GM12878 (cell line): ENCODE data around the gene MTA3. TPM values are rescaled to one million over a fixed set of nuclear protein-coding genes. Genes with fewer than 3 reads are reported as not detected.
"Not testable (repeated sequence)": the region's sequence is repeated elsewhere in the genome, so short reads cannot be mapped to it uniquely, and the experiment has no call there.

Source experiments
- ATAC-seq: fragments of 200-7000 bp; cut with Tn5 transposase; 3 replicates; pipeline ENCODE4 v1.9.1; 2020; ENCODE audit warnings: mild to moderate bottlenecking, moderate library complexity
- BruUV-seq: library from RNA; stranded (reverse); fragments of 400-500 nt; replicated peaks from 2 replicates; lab custom pipeline; 2021; lab: Mats Ljungman, UMichigan
- CTCF ChIA-PET: fragments of 300-600 bp; sonication (Branson Sonifier 250); formaldehyde crosslinking; extraction: SDS; loops from one replicate; lab custom pipeline; 2021; ENCODE audit warnings: inconsistent platforms; lab: Yijun Ruan, JAX
- POLR2A ChIA-PET: fragments of 350-600 bp; formaldehyde crosslinking; extraction: SDS; loops from one replicate; lab custom pipeline; 2021; ENCODE audit warnings: inconsistent platforms; lab: Charles Lee
- RAD21 ChIA-PET: fragments of 300-600 bp; sonication (Branson Sonifier 250); formaldehyde crosslinking; loops from one replicate; lab custom pipeline; 2023; ENCODE audit warnings: antibody characterized with exemption; ENCODE audit not compliant: unreplicated experiment; lab: Charles Lee
- SMC1A ChIA-PET: fragments of 300-600 bp; sonication (Branson Sonifier 250); formaldehyde crosslinking; loops from one replicate; lab custom pipeline; 2023; ENCODE audit not compliant: unreplicated experiment, uncharacterized antibody; lab: Charles Lee
- DNase-seq: peaks from one replicate; pipeline ENCODE4 v3.0.0-alpha.2; 2011; ENCODE audit warnings: low read depth, low spot score
- FAIRE-seq: peaks from 3 replicates; lab custom pipeline; 2011; peaks lifted over from hg19 to GRCh38; lab: Jason Lieb, UNC
- H2AFZ ChIP-seq: 2 replicates; pipeline ENCODE4 v1.6.0; 2011; ENCODE audit warnings: low read depth, low read length, control low read depth; ENCODE audit not compliant: control insufficient read depth
- H3K27ac ChIP-seq: 2 replicates; pipeline ENCODE4 v1.5.1; 2011; ENCODE audit warnings: control low read depth; ENCODE audit not compliant: control insufficient read depth, insufficient read depth
- H3K27me3 ChIP-seq, 2 experiments: replicated peaks in 1 of 2; 2 replicates each; pipeline versions ENCODE4 v1.6.0 to v1.6.1; 2011; ENCODE audit warnings: low read length in 1 of 2; ENCODE audit not compliant: control insufficient read depth in 2 of 2, insufficient read depth in 2 of 2
- H3K36me3 ChIP-seq, 2 experiments: 2 replicates each; pipeline ENCODE4 v1.5.1; 2011; ENCODE audit warnings: low read length in 1 of 2; ENCODE audit not compliant: control insufficient read depth in 2 of 2, insufficient read depth in 2 of 2
- H3K4me1 ChIP-seq: 2 replicates; pipeline ENCODE4 v1.6.1; 2011; ENCODE audit warnings: mild to moderate bottlenecking, low read length, moderate library complexity, mixed read lengths; ENCODE audit not compliant: control insufficient read depth, insufficient read depth
- H3K4me2 ChIP-seq: 2 replicates; pipeline ENCODE4 v1.6.0; 2011; ENCODE audit warnings: control low read depth; ENCODE audit not compliant: control insufficient read depth, insufficient read depth
- H3K4me3 ChIP-seq: fragments of 200-600 bp; sonication (generic); 2 replicates; pipeline ENCODE4 v1.5.1; 2016
- H3K79me2 ChIP-seq: 2 replicates; pipeline ENCODE4 v1.6.0; 2011; ENCODE audit warnings: low read length; ENCODE audit not compliant: control insufficient read depth, insufficient read depth
- H3K9ac ChIP-seq: 2 replicates; pipeline ENCODE4 v1.8.0; 2011; ENCODE audit warnings: low read length, control low read depth, mixed read lengths; ENCODE audit not compliant: control insufficient read depth, insufficient read depth
- H3K9me3 ChIP-seq: replicated peaks from 3 replicates; pipeline ENCODE4 v1.5.1; 2011; ENCODE audit warnings: mild to moderate bottlenecking, low read length; ENCODE audit not compliant: control insufficient read depth, insufficient read depth
- H4K20me1 ChIP-seq: 2 replicates; pipeline ENCODE4 v1.6.0; 2011; ENCODE audit not compliant: control insufficient read depth, insufficient read depth
- CHD1 ChIP-seq: IDR thresholded peaks from 2 replicates; pipeline ENCODE4 v1.6.1; 2012; ENCODE audit warnings: low read depth, low read length, improper control_type of control experiment
- GABPA ChIP-seq: IDR thresholded peaks from 2 replicates; pipeline ENCODE4 v1.6.1; 2014; ENCODE audit warnings: antibody characterized with exemption, low read depth, mild to moderate bottlenecking, inconsistent platforms
- IKZF2 ChIP-seq, 2 experiments: fragments of 450-650 bp; IDR thresholded peaks; 2 replicates each; pipeline ENCODE4 v1.6.1; 2017; ENCODE audit warnings: mild to moderate bottlenecking in 2 of 2, moderate library complexity in 2 of 2
- NRF1 ChIP-seq: conservative IDR thresholded peaks from 2 replicates; pipeline ENCODE4 v1.6.1; 2011; ENCODE audit warnings: mild to moderate bottlenecking, low read depth, low read length, improper control_type of control experiment
- POLR2A ChIP-seq: IDR thresholded peaks from 2 replicates; pipeline ENCODE4 v1.6.1; 2011; ENCODE audit warnings: low read depth, mild to moderate bottlenecking, low read length
- TBL1XR1 ChIP-seq: IDR thresholded peaks from 2 replicates; pipeline ENCODE4 v1.6.1; 2012; ENCODE audit warnings: low read depth, low read length, improper control_type of control experiment
- TCF7 ChIP-seq: IDR thresholded peaks from 2 replicates; pipeline ENCODE4 v1.6.1; 2014; ENCODE audit warnings: antibody characterized with exemption, borderline replicate concordance
- YY1 ChIP-seq: IDR thresholded peaks from 2 replicates; pipeline ENCODE4 v1.6.1; 2011; ENCODE audit warnings: low read depth, mild to moderate bottlenecking, low read length
- ZBTB33 ChIP-seq: fragments of 450-650 bp; IDR thresholded peaks from 2 replicates; pipeline ENCODE4 v1.6.1; 2017; ENCODE audit warnings: mild to moderate bottlenecking
- WGBS: methylation state at CpG from one replicate; pipeline ENCODE4 v1.1.6; 2016; ENCODE audit warnings: low lambda C conversion rate; ENCODE audit not compliant: insufficient replicate concordance, insufficient coverage; ENCODE audit errors: missing lambda C conversion rate; 5-methylcytosine and 5-hydroxymethylcytosine counted together
- in situ Hi-C: fragments of 300-500 bp; cut with MboI; formaldehyde crosslinking; loops from 9 replicates; pipeline ENCODE4 v1.14.3; 2018; ENCODE audit warnings: mixed read lengths
- intact Hi-C: fragments of 100-400 bp; cut with micrococcal nuclease; formaldehyde crosslinking; loops from one replicate; pipeline ENCODE4 v1.14.2; 2022; ENCODE audit not compliant: unreplicated experiment
- polyA plus RNA-seq, 11 experiments: library from polyadenylated mRNA; depleted of rRNA in 4 of 11; unstranded in 6 of 11; stranded (reverse) in 5 of 11; fragments of >200 nt; fragmentation: Nextera tagmentation in 4 of 11; fragmentation: Illumina TruSeq in 1 of 11; extraction: Ambion mirVana in 4 of 11; extraction: Trizol in 1 of 11; gene quantifications; 1 replicate in 1 of 11; 2 replicates in 10 of 11; pipeline versions ENCODE4 v1.2.1 to v1.2.3, GENCODE V29; 2011 to 2016; ENCODE audit warnings: inconsistent platforms in 2 of 11, missing spikeins in 2 of 11, low read depth in 1 of 11
- total RNA-seq, 4 experiments: library from RNA; depleted of rRNA in 3 of 4; stranded (reverse); fragments of >200 nt in 3 of 4; fragmentation: Illumina TruSeq in 1 of 4; extraction: Trizol in 1 of 4; gene quantifications; 2 replicates each; pipeline versions ENCODE4 v1.2.1 to v1.2.3, GENCODE V29; 2013 to 2021
- TF ChIP-seq, protein P1 (sequence below): fragments of 450-650 bp; IDR thresholded peaks from 2 replicates; pipeline ENCODE4 v1.6.1; 2018; ENCODE audit warnings: mild to moderate bottlenecking, low read depth, moderate library complexity; ENCODE audit not compliant: partially characterized antibody
- TF ChIP-seq, protein P2 (sequence below): fragments of 450-650 bp; IDR thresholded peaks from 2 replicates; pipeline ENCODE4 v1.6.1; 2017; ENCODE audit warnings: antibody characterized with exemption, mild to moderate bottlenecking, moderate library complexity

The MTA3 gene
- total and polyA plus RNA-seq, 10 of the 15 experiments (the other 5 are each of a cell fraction or from before 2014, with no cell fraction given), result 17.6 to 45.5 (median 26.5) TPM

GRCh38 chr2:42731316-42731715 is 162.9 kb downstream of the MTA3 start:
- H3K4me1 ChIP-seq, H3K27me3 ChIP-seq, H3K79me2 ChIP-seq, SMC1A ChIA-PET, H3K27ac ChIP-seq, CTCF ChIA-PET, H3K9me3 ChIP-seq, in situ Hi-C loops, FAIRE-seq, H3K9ac ChIP-seq, DNase-seq, intact Hi-C loops, POLR2A ChIA-PET, H3K4me2 ChIP-seq, RAD21 ChIA-PET, H3K36me3 ChIP-seq, H2AFZ ChIP-seq, H4K20me1 ChIP-seq, ATAC-seq, H3K4me3 ChIP-seq: not testable (repeated sequence)
- TSS peak; percentile 30 for BruUV-seq
- WGBS, result 80% methylated on average over 4 of the region's 4 CpGs

DNA sequence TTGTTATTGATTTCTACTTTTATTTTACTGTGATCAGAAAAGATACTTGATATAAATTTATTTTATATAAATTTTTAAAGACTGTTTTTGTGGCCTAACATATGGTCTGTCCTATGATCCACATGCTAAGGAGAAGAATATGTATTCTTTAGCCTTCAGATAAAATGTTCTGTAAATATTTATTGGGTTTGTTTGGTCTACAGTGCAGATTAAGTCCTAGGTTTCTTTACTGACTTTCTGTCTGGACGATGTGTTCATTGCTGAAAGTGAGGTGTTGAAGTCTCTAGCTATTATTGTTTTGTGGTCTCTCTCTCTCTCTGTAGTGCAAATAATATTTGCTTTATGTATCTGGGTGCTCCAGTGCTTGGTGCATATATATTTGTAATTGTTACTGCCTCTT is 165.4 kb downstream of the MTA3 start:
- DNase-seq, result no peak
- Histone ChIP-seq H3K4me1 (no peaks in the 10 kb centered on the region), H3K79me2 (no peaks in the 10 kb centered on the region), H3K9me3 (peaks cover 3% of the 10 kb centered on the region; the same call in 2 of the 3 replicates), H3K9ac (no peak overlapping the region), H3K36me3 (peaks cover 4 to 5% of the 10 kb centered on the region in 2 experiments; a peak in 3 of 4 replicates), H3K4me2 (no peak overlapping the region), H3K4me3 (no peak overlapping the region), H2AFZ (no peak overlapping the region), H3K27ac (no peak overlapping the region), H4K20me1 (no peaks in the 10 kb centered on the region), H3K27me3 (no peaks in the 10 kb centered on the region)
- no peak for ATAC-seq
- no TSS peak for BruUV-seq
- ChIA-PET CTCF (no interaction called here), SMC1A (no interaction called here), RAD21 (interaction anchor here (1.0 kb wide), 1 partner anchor 11 kb away, joined by 4 read pairs; no protein-coding TSS in a partner anchor), POLR2A (no interaction called here)
- WGBS, result 94% methylated on average over 1 of the region's 1 CpG
- in situ Hi-C loops, result no loop called here
- intact Hi-C loops, result no loop called here
- FAIRE-seq, result no peak
- TF ChIP-seq POLR2A, result no peak
- no peak for TF ChIP-seq ZBTB33
- no peak for TF ChIP-seq CHD1
- TF ChIP-seq NRF1, result no peak
- TF ChIP-seq TCF7, result no peak
- no peak for TF ChIP-seq YY1
- TF ChIP-seq, protein P1, sequence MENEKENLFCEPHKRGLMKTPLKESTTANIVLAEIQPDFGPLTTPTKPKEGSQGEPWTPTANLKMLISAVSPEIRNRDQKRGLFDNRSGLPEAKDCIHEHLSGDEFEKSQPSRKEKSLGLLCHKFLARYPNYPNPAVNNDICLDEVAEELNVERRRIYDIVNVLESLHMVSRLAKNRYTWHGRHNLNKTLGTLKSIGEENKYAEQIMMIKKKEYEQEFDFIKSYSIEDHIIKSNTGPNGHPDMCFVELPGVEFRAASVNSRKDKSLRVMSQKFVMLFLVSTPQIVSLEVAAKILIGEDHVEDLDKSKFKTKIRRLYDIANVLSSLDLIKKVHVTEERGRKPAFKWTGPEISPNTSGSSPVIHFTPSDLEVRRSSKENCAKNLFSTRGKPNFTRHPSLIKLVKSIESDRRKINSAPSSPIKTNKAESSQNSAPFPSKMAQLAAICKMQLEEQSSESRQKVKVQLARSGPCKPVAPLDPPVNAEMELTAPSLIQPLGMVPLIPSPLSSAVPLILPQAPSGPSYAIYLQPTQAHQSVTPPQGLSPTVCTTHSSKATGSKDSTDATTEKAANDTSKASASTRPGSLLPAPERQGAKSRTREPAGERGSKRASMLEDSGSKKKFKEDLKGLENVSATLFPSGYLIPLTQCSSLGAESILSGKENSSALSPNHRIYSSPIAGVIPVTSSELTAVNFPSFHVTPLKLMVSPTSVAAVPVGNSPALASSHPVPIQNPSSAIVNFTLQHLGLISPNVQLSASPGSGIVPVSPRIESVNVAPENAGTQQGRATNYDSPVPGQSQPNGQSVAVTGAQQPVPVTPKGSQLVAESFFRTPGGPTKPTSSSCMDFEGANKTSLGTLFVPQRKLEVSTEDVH, result no peak
- TF ChIP-seq TBL1XR1, result no peak
- TF ChIP-seq, protein P2, sequence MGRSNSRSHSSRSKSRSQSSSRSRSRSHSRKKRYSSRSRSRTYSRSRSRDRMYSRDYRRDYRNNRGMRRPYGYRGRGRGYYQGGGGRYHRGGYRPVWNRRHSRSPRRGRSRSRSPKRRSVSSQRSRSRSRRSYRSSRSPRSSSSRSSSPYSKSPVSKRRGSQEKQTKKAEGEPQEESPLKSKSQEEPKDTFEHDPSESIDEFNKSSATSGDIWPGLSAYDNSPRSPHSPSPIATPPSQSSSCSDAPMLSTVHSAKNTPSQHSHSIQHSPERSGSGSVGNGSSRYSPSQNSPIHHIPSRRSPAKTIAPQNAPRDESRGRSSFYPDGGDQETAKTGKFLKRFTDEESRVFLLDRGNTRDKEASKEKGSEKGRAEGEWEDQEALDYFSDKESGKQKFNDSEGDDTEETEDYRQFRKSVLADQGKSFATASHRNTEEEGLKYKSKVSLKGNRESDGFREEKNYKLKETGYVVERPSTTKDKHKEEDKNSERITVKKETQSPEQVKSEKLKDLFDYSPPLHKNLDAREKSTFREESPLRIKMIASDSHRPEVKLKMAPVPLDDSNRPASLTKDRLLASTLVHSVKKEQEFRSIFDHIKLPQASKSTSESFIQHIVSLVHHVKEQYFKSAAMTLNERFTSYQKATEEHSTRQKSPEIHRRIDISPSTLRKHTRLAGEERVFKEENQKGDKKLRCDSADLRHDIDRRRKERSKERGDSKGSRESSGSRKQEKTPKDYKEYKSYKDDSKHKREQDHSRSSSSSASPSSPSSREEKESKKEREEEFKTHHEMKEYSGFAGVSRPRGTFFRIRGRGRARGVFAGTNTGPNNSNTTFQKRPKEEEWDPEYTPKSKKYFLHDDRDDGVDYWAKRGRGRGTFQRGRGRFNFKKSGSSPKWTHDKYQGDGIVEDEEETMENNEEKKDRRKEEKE, result no peak
- no peak for TF ChIP-seq IKZF2 (IDR thresholded peaks at IDR 0.05)
- no peak for TF ChIP-seq GABPA
